ENCODE data around the gene ZBP1.

GRCh38 chr20:57638895-57639236 lies 18.6 kb upstream of the ZBP1 start:
- no peak for TF ChIP-seq CTCF (IDR thresholded peaks at IDR 0.05)
- no peak for TF ChIP-seq POLR2A (IDR thresholded peaks at IDR 0.05)
